ENCODE results near the gene AGBL4.

DNA sequence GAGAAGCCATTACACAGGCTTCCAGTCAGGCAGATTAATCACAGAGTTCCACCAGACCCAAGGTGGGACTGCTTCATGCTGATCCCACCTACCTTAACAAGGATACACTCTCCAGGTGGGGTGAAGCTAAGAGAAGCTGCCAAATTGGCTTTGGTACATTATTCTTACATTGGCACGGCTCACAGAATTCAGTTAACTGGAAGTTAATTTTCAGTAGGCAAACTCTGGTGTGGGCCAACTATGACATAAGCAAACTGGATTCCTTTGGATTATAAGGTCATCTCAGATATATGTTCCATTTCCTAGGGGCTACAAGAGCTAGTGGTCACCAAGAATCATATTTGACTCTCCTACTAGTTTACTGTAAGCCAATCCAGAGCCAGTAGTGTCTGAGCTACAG, 798.3 kb downstream of the AGBL4 start:
- TF ChIP-seq, protein P1, sequence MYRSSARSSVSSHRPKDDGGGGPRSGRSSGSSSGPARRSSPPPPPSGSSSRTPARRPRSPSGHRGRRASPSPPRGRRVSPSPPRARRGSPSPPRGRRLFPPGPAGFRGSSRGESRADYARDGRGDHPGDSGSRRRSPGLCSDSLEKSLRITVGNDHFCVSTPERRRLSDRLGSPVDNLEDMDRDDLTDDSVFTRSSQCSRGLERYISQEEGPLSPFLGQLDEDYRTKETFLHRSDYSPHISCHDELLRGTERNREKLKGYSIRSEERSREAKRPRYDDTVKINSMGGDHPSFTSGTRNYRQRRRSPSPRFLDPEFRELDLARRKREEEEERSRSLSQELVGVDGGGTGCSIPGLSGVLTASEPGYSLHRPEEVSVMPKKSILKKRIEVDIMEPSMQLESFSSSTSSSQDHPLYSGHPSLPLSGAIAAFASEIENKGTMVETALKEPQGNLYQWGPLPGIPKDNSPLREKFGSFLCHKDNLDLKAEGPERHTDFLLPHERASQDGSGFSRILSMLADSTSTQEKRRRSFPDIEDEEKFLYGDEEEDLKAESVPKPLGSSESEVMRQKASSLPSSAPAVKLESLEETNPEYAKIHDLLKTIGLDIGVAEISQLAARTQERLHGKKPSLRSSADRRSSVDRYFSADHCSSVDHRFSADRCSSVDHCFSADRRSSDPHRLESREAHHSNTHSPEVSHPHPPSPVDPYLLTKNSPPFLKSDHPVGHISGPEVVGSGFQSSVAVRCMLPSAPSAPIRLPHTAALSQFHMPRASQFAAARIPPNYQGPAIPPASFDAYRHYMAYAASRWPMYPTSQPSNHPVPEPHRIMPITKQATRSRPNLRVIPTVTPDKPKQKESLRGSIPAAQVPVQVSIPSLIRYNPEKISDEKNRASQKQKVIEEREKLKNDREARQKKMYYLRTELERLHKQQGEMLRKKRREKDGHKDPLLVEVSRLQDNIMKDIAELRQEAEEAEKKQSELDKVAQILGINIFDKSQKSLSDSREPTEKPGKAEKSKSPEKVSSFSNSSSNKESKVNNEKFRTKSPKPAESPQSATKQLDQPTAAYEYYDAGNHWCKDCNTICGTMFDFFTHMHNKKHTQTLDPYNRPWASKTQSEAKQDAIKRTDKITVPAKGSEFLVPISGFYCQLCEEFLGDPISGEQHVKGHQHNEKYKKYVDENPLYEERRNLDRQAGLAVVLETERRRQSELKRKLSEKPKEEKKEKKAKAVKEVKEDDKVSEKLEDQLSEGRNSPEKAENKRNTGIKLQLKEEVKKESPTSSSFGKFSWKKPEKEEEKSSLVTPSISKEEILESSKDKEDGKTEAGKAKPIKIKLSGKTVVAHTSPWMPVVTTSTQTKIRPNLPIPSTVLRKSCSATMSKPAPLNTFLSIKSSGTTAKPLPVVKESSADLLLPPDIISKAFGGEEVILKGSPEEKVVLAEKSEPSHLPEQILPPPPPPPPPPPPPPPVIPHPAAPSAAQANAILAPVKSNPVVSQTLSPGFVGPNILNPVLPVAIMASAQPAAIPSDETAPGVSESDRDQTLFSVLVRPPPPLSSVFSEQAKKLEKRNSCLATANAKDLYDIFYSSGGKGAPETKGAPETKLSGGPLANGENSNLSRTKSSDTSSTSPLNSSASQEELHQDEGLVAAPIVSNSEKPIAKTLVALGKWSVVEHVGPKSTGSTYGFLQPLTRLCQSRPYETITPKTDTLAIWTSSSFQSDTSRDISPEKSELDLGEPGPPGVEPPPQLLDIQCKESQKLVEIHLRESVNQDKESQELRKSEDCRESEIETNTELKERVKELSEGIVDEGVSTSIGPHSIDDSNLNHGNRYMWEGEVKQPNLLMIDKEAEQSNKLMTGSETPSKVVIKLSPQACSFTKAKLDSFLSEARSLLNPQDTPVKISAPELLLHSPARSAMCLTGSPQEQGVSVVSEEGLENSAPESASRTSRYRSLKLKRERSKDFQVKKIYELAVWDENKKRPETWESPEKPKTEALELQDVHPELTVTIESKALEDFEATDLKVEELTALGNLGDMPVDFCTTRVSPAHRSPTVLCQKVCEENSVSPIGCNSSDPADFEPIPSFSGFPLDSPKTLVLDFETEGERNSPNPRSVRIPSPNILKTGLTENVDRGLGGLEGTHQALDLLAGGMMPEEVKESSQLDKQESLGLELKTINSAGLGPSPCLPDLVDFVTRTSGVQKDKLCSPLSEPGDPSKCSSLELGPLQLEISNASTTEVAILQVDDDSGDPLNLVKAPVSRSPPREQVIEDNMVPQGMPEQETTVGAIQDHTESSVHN (CRISPR knock-in tag; IDR thresholded peaks at IDR 0.05), result no peak
- TF ChIP-seq, protein P2, sequence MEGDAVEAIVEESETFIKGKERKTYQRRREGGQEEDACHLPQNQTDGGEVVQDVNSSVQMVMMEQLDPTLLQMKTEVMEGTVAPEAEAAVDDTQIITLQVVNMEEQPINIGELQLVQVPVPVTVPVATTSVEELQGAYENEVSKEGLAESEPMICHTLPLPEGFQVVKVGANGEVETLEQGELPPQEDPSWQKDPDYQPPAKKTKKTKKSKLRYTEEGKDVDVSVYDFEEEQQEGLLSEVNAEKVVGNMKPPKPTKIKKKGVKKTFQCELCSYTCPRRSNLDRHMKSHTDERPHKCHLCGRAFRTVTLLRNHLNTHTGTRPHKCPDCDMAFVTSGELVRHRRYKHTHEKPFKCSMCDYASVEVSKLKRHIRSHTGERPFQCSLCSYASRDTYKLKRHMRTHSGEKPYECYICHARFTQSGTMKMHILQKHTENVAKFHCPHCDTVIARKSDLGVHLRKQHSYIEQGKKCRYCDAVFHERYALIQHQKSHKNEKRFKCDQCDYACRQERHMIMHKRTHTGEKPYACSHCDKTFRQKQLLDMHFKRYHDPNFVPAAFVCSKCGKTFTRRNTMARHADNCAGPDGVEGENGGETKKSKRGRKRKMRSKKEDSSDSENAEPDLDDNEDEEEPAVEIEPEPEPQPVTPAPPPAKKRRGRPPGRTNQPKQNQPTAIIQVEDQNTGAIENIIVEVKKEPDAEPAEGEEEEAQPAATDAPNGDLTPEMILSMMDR (CRISPR knock-in tag; IDR thresholded peaks at IDR 0.05), result no peak
